ENCODE results near the gene PARD3B. TPM values are rescaled to one million over a fixed set of nuclear protein-coding genes. Genes with fewer than 3 reads are reported as not detected.

The PARD3B gene
- polyA plus RNA-seq, 3 donors: not detected

DNA sequence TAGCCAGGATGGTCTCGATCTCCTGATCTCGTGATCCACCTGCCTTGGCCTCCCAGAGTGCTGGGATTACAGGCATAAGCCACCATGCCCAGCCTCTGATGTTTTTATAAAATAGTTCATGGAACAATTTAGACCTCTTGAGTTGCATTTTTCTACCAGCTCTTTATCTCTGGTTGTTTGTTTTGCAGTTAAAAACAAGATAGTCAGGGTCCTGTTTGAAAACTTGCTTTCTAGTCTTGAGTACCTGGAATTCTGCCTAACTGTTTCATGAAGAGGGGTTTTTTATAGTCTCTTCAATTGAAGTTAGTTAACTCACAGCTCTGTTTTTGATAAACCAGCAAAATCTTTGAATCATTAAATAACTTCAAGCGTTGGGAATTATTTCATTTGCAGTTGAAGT lies 244.8 kb downstream of the PARD3B start:
- Histone ChIP-seq H3K27ac (ENCODE audit: low read depth in 1 of 2, low read length in 2 of 2) (no peak overlapping the region), H3K79me2 (ENCODE audit: insufficient read depth, low read length) (no peaks in the 10 kb centered on the region), H3K27me3 (ENCODE audit: control insufficient read depth in 2 of 2, insufficient read depth in 2 of 2, low read length in 2 of 2) (no peaks in the 10 kb centered on the region), H4K20me1 (ENCODE audit: insufficient read depth, low read length) (no peaks in the 10 kb centered on the region), H3K9me3 (replicated peaks in 1 of 2; ENCODE audit: control insufficient read depth in 1 of 2, insufficient read depth in 1 of 2, low read length in 2 of 2) (no peaks in the 10 kb centered on the region), H3K4me3 (replicated peaks in 1 of 3; ENCODE audit: low read depth in 2 of 3, low read length in 3 of 3) (no peak overlapping the region), H3K4me2 (replicated peaks; ENCODE audit: extremely low read depth, low read length, poor library complexity, severe bottlenecking) (no peak overlapping the region), H3K36me3 (replicated peaks in 1 of 2; ENCODE audit: control insufficient read depth in 1 of 2, insufficient read depth in 2 of 2, low read length in 2 of 2) (no peaks in the 10 kb centered on the region), H3K9ac (ENCODE audit: insufficient read depth, low read length, poor library complexity, severe bottlenecking) (no peak overlapping the region), H3K4me1 (ENCODE audit: control insufficient read depth in 1 of 2, insufficient read depth in 2 of 2, low read length in 2 of 2) (no peaks in the 10 kb centered on the region), H2AFZ (ENCODE audit: insufficient read depth, low read depth, low read length, poor library complexity, severe bottlenecking) (no peak overlapping the region)
- Mint-ChIP-seq H3K4me3 (no peak overlapping the region), H3K27me3 (ENCODE audit: low read depth in 3 of 3) (no peaks in the 10 kb centered on the region), H3K9me3 (peaks cover 0 to 15% (median 2%) of the 10 kb centered on the region in 7 donors), H3K27ac (no peak overlapping the region), H3K4me1 (no peaks in the 10 kb centered on the region), H3K36me3 (no peaks in the 10 kb centered on the region)
- TF ChIP-seq, protein P1, sequence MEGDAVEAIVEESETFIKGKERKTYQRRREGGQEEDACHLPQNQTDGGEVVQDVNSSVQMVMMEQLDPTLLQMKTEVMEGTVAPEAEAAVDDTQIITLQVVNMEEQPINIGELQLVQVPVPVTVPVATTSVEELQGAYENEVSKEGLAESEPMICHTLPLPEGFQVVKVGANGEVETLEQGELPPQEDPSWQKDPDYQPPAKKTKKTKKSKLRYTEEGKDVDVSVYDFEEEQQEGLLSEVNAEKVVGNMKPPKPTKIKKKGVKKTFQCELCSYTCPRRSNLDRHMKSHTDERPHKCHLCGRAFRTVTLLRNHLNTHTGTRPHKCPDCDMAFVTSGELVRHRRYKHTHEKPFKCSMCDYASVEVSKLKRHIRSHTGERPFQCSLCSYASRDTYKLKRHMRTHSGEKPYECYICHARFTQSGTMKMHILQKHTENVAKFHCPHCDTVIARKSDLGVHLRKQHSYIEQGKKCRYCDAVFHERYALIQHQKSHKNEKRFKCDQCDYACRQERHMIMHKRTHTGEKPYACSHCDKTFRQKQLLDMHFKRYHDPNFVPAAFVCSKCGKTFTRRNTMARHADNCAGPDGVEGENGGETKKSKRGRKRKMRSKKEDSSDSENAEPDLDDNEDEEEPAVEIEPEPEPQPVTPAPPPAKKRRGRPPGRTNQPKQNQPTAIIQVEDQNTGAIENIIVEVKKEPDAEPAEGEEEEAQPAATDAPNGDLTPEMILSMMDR (IDR thresholded peaks at IDR 0.05): no peak
- WGBS (ENCODE audit: insufficient coverage): no CpG with 5 or more reads among the region's 3 CpGs
- no peak for DNase-seq
- intact Hi-C loops (cut with micrococcal nuclease): no loop called here

DNA sequence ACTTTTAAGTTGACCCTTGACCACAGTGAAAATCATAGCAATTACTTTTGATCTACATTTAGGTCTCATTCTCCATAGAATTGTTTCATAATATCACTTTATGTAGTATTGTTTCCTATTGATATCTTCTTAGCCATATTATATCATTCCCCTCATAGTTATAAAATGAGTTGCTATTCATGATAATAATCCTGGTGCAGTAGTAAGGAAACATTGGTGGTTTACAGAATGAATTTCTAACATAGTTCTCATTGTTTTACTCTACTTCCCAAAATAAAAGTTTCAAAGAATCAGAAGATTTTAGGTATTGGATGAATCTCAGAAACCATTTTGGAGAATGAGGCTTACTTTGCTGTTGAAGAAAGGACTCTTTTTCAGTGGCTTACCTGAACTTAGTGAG lies 246.0 kb downstream of the PARD3B start:
- Histone ChIP-seq H3K4me3 (replicated peaks in 1 of 3; ENCODE audit: low read depth in 2 of 3, low read length in 3 of 3) (no peak overlapping the region), H2AFZ (ENCODE audit: insufficient read depth, low read depth, low read length, poor library complexity, severe bottlenecking) (no peak overlapping the region), H3K27ac (ENCODE audit: low read depth in 1 of 2, low read length in 2 of 2) (no peak overlapping the region), H3K79me2 (ENCODE audit: insufficient read depth, low read length) (no peaks in the 10 kb centered on the region), H3K27me3 (ENCODE audit: control insufficient read depth in 2 of 2, insufficient read depth in 2 of 2, low read length in 2 of 2) (no peaks in the 10 kb centered on the region), H3K9me3 (replicated peaks in 1 of 2; ENCODE audit: control insufficient read depth in 1 of 2, insufficient read depth in 1 of 2, low read length in 2 of 2) (no peaks in the 10 kb centered on the region), H3K4me2 (replicated peaks; ENCODE audit: extremely low read depth, low read length, poor library complexity, severe bottlenecking) (no peak overlapping the region), H3K4me1 (ENCODE audit: control insufficient read depth in 1 of 2, insufficient read depth in 2 of 2, low read length in 2 of 2) (no peaks in the 10 kb centered on the region), H3K36me3 (replicated peaks in 1 of 2; ENCODE audit: control insufficient read depth in 1 of 2, insufficient read depth in 2 of 2, low read length in 2 of 2) (no peaks in the 10 kb centered on the region), H4K20me1 (ENCODE audit: insufficient read depth, low read length) (no peaks in the 10 kb centered on the region), H3K9ac (ENCODE audit: insufficient read depth, low read length, poor library complexity, severe bottlenecking) (no peak overlapping the region)
- Mint-ChIP-seq H3K4me3 (no peak overlapping the region), H3K9me3 (peaks cover 0 to 12% (median 1%) of the 10 kb centered on the region in 7 donors), H3K27ac (no peak overlapping the region), H3K4me1 (no peaks in the 10 kb centered on the region), H3K36me3 (no peaks in the 10 kb centered on the region), H3K27me3 (ENCODE audit: low read depth in 3 of 3) (no peaks in the 10 kb centered on the region)
- TF ChIP-seq, protein P1 (IDR thresholded peaks at IDR 0.05): no peak
- intact Hi-C loops (cut with micrococcal nuclease): no loop called here
- DNase-seq: no peak

Data from CD14-positive monocyte (primary cell).